K562 (cell line): ENCODE data around the gene NTN1.

Experiments used
- EP300 ChIP-seq: IDR thresholded peaks from 2 replicates; pipeline ENCODE4 v1.6.1; 2012; ENCODE audit warnings: low read length, improper control_type of control experiment
- HDGF ChIP-seq: fragments of 450-650 bp; IDR thresholded peaks from 2 replicates; pipeline ENCODE4 v1.6.1; 2016
- RCOR1 ChIP-seq, 2 experiments: IDR thresholded peaks; 2 replicates each; pipeline ENCODE4 v1.6.1; 2012; ENCODE audit warnings: low read depth in 2 of 2, low read length in 2 of 2, borderline replicate concordance in 1 of 2, improper control_type of control experiment in 1 of 2
- ZFP36 ChIP-seq: fragments of 150-350 bp; IDR thresholded peaks from 2 replicates; pipeline ENCODE4 v1.6.1; 2018; ENCODE audit warnings: low read length, low read depth; ENCODE audit not compliant: partially characterized antibody
- TF ChIP-seq, protein P1 (sequence below): fragments of 250-450 bp; sonication (Bioruptor Pico); IDR thresholded peaks from 2 replicates; pipeline ENCODE4 v1.8.0; 2021; ENCODE audit warnings: moderate library complexity, mild to moderate bottlenecking, inconsistent platforms
- TF ChIP-seq, protein P2 (sequence below): sonication (generic); formaldehyde crosslinking; IDR thresholded peaks from 2 replicates; pipeline ENCODE4 v1.9.0; 2022; ENCODE audit warnings: mild to moderate bottlenecking, missing genetic modification reagents

DNA sequence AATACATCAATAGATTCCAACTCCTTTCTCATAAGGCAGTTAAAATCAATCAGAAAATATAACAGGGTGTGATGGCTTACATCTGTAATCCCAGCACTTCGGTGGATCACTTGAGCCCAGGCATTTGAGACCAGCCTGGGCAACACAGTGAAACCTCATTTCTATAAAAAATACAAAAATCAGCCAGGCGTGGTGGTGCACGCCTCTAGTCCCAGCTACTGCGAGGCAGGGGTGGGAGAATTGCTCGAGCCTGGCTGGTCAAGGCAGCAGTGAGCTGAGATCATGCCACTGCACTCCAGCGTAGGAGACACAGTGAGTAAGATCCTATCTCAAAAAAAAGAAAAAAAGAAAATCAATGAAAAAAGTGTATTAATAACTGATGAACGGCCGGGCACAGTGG is 258.6 kb downstream of the NTN1 start:
- no peak for TF ChIP-seq HDGF
- TF ChIP-seq ZFP36: no peak
- TF ChIP-seq EP300: no peak
- no peak for TF ChIP-seq RCOR1 (IDR thresholded peaks at IDR 0.05; ENCODE audit: borderline replicate concordance in 1 of 2, low read depth in 2 of 2, low read length in 2 of 2)
- TF ChIP-seq, protein P1, sequence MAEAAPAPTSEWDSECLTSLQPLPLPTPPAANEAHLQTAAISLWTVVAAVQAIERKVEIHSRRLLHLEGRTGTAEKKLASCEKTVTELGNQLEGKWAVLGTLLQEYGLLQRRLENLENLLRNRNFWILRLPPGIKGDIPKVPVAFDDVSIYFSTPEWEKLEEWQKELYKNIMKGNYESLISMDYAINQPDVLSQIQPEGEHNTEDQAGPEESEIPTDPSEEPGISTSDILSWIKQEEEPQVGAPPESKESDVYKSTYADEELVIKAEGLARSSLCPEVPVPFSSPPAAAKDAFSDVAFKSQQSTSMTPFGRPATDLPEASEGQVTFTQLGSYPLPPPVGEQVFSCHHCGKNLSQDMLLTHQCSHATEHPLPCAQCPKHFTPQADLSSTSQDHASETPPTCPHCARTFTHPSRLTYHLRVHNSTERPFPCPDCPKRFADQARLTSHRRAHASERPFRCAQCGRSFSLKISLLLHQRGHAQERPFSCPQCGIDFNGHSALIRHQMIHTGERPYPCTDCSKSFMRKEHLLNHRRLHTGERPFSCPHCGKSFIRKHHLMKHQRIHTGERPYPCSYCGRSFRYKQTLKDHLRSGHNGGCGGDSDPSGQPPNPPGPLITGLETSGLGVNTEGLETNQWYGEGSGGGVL (CRISPR knock-in tag): no peak
- TF ChIP-seq, protein P2, sequence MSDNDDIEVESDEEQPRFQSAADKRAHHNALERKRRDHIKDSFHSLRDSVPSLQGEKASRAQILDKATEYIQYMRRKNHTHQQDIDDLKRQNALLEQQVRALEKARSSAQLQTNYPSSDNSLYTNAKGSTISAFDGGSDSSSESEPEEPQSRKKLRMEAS (CRISPR knock-in tag): no peak
